ENCODE results near the gene HTR2B. TPM values are rescaled to one million over a fixed set of nuclear protein-coding genes. Genes with fewer than 3 reads are reported as not detected.

HTR2B gene
- total RNA-seq, 1 experiment from 2014 or later = not detected

DNA sequence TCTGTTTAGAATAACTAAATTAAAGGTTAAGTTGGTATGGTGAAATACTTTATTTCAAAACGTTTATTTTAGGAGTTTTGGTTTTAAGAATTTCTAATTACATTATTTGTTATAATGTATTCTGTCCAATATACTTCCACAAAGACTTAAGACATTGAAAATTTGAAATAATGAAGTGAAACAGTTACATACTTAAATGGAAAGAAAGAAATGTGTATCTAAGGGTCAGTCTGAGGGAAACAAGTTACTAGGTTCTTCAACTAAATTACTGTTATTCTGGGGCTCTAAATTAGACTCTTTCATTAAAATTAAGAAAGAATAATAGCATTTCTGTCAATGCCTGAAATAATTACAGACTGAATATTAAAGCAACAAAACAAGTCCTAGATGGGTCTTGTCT, 7.7 kb downstream of the HTR2B start:
- H3K4me2 ChIP-seq (ENCODE audit: low read length) = no peak overlapping the region
- ATAC-seq (no peak), DNase-seq (ENCODE audit: low read depth, low spot score) (no peak)
- H3K9ac ChIP-seq (ENCODE audit: low read length) = no peak overlapping the region
- H3K27ac ChIP-seq (ENCODE audit: low read depth, low read length) = no peak overlapping the region
- ChIA-PET RAD21 (ENCODE audit: low non-redundant PET in 1 of 2, low total read pairs in 2 of 2, uncharacterized antibody in 2 of 2, unreplicated experiment in 2 of 2) (no interaction called here), POLR2A (no interaction called here), CTCF (interaction anchor here (1.0 kb wide), 1 partner anchor 12 kb away, joined by 3 read pairs; no protein-coding TSS in a partner anchor)
- TF ChIP-seq JUND (IDR thresholded peaks at IDR 0.05) = no peak
- no peak for TF ChIP-seq YY1 (IDR thresholded peaks at IDR 0.05; ENCODE audit: extremely low read depth, insufficient replicate concordance, low read depth, low read length)
- TF ChIP-seq POLR2AphosphoS5 (IDR thresholded peaks at IDR 0.05; ENCODE audit: low read depth, low read length) = no peak
- no peak for TF ChIP-seq TCF7L2 (IDR thresholded peaks at IDR 0.05; ENCODE audit: borderline replicate concordance, extremely low read depth, insufficient read depth, insufficient read length)
- TF ChIP-seq SP1 (IDR thresholded peaks at IDR 0.05; ENCODE audit: low read depth) = no peak
- no peak for TF ChIP-seq ZFX (IDR thresholded peaks at IDR 0.05)
- no peak for TF ChIP-seq POLR2A (IDR thresholded peaks at IDR 0.05; ENCODE audit: borderline replicate concordance, extremely low read depth, insufficient read depth, insufficient read length)
- no peak for TF ChIP-seq SIN3A (IDR thresholded peaks at IDR 0.05; ENCODE audit: low read depth)
- TF ChIP-seq CBX3 (IDR thresholded peaks at IDR 0.05; ENCODE audit: low read depth) = no peak
- no peak for TF ChIP-seq EZH2 (IDR thresholded peaks at IDR 0.05)
- TF ChIP-seq, protein P1, sequence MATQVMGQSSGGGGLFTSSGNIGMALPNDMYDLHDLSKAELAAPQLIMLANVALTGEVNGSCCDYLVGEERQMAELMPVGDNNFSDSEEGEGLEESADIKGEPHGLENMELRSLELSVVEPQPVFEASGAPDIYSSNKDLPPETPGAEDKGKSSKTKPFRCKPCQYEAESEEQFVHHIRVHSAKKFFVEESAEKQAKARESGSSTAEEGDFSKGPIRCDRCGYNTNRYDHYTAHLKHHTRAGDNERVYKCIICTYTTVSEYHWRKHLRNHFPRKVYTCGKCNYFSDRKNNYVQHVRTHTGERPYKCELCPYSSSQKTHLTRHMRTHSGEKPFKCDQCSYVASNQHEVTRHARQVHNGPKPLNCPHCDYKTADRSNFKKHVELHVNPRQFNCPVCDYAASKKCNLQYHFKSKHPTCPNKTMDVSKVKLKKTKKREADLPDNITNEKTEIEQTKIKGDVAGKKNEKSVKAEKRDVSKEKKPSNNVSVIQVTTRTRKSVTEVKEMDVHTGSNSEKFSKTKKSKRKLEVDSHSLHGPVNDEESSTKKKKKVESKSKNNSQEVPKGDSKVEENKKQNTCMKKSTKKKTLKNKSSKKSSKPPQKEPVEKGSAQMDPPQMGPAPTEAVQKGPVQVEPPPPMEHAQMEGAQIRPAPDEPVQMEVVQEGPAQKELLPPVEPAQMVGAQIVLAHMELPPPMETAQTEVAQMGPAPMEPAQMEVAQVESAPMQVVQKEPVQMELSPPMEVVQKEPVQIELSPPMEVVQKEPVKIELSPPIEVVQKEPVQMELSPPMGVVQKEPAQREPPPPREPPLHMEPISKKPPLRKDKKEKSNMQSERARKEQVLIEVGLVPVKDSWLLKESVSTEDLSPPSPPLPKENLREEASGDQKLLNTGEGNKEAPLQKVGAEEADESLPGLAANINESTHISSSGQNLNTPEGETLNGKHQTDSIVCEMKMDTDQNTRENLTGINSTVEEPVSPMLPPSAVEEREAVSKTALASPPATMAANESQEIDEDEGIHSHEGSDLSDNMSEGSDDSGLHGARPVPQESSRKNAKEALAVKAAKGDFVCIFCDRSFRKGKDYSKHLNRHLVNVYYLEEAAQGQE (IDR thresholded peaks at IDR 0.05; ENCODE audit: low read depth) = no peak
- no peak for TF ChIP-seq SRF (IDR thresholded peaks at IDR 0.05; ENCODE audit: low read depth)
- TF ChIP-seq CEBPB (IDR thresholded peaks at IDR 0.05; ENCODE audit: low read depth) = no peak
- TF ChIP-seq, protein P2, sequence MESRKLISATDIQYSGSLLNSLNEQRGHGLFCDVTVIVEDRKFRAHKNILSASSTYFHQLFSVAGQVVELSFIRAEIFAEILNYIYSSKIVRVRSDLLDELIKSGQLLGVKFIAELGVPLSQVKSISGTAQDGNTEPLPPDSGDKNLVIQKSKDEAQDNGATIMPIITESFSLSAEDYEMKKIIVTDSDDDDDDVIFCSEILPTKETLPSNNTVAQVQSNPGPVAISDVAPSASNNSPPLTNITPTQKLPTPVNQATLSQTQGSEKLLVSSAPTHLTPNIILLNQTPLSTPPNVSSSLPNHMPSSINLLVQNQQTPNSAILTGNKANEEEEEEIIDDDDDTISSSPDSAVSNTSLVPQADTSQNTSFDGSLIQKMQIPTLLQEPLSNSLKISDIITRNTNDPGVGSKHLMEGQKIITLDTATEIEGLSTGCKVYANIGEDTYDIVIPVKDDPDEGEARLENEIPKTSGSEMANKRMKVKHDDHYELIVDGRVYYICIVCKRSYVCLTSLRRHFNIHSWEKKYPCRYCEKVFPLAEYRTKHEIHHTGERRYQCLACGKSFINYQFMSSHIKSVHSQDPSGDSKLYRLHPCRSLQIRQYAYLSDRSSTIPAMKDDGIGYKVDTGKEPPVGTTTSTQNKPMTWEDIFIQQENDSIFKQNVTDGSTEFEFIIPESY (IDR thresholded peaks at IDR 0.05; ENCODE audit: extremely low read depth, insufficient replicate concordance, low read length) = no peak
- no peak for TF ChIP-seq EGR1 (IDR thresholded peaks at IDR 0.05; ENCODE audit: low read depth)
- TF ChIP-seq EZH2phosphoT487 (IDR thresholded peaks at IDR 0.05; ENCODE audit: borderline replicate concordance) = no peak
- TF ChIP-seq RAD21 (IDR thresholded peaks at IDR 0.05; ENCODE audit: low read depth) = no peak
- TF ChIP-seq, protein P3, sequence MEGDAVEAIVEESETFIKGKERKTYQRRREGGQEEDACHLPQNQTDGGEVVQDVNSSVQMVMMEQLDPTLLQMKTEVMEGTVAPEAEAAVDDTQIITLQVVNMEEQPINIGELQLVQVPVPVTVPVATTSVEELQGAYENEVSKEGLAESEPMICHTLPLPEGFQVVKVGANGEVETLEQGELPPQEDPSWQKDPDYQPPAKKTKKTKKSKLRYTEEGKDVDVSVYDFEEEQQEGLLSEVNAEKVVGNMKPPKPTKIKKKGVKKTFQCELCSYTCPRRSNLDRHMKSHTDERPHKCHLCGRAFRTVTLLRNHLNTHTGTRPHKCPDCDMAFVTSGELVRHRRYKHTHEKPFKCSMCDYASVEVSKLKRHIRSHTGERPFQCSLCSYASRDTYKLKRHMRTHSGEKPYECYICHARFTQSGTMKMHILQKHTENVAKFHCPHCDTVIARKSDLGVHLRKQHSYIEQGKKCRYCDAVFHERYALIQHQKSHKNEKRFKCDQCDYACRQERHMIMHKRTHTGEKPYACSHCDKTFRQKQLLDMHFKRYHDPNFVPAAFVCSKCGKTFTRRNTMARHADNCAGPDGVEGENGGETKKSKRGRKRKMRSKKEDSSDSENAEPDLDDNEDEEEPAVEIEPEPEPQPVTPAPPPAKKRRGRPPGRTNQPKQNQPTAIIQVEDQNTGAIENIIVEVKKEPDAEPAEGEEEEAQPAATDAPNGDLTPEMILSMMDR (IDR thresholded peaks at IDR 0.05 in 2 of 3, conservative IDR thresholded peaks at IDR 0.05 in 1 of 3; ENCODE audit: borderline replicate concordance in 1 of 3, insufficient read depth in 1 of 3, low read depth in 2 of 3, low read length in 2 of 3) = no peak
- TF ChIP-seq ELF1 (IDR thresholded peaks at IDR 0.05; ENCODE audit: borderline replicate concordance, low read depth) = no peak
- no peak for TF ChIP-seq FOSL1 (IDR thresholded peaks at IDR 0.05; ENCODE audit: low read depth)
- H3K9me3 ChIP-seq (ENCODE audit: control insufficient read depth in 1 of 2, insufficient read depth in 1 of 2, low read depth in 1 of 2, low read length in 2 of 2) = no peaks in the 10 kb centered on the region
- H3K4me3 ChIP-seq (replicated peaks in 1 of 2; ENCODE audit: low read depth in 1 of 2, low read length in 2 of 2) = no peak overlapping the region
- BruUV-seq (replicated peaks) = no TSS peak
- H3K36me3 ChIP-seq (ENCODE audit: control insufficient read depth in 1 of 2, insufficient read depth in 2 of 2, low read length in 2 of 2) = peaks cover 0 to 4% of the 10 kb centered on the region in 2 experiments; a peak in 1 of 4 replicates
- H3K79me2 ChIP-seq (ENCODE audit: insufficient read depth, low read length) = peaks cover 20% of the 10 kb centered on the region; the same call in 1 of the 2 replicates
- no peaks in the 10 kb centered on the region for H3K27me3 ChIP-seq (ENCODE audit: insufficient read depth, low read length)
- H2AFZ ChIP-seq (ENCODE audit: low read depth, low read length, poor library complexity, severe bottlenecking) = no peak overlapping the region
- H3K4me1 ChIP-seq (ENCODE audit: control insufficient read depth in 1 of 2, insufficient read depth in 2 of 2, low read length in 2 of 2) = no peaks in the 10 kb centered on the region
- 0 out of 2 replicates have a peak, but pooled peaks cover 4% of the 10 kb centered on the region for H4K20me1 ChIP-seq (ENCODE audit: insufficient read depth)
- H3K9me2 ChIP-seq (ENCODE audit: insufficient read depth) = no peaks in the 10 kb centered on the region
- intact Hi-C loops (cut with micrococcal nuclease) = no loop called here
